ENCODE results near the gene HINFP. TPM values are rescaled to one million over a fixed set of nuclear protein-coding genes. Genes with fewer than 3 reads are reported as not detected.

The HINFP gene
- total RNA-seq, 2 donors from 2014 or later = 22.1 to 41.7 TPM

DNA sequence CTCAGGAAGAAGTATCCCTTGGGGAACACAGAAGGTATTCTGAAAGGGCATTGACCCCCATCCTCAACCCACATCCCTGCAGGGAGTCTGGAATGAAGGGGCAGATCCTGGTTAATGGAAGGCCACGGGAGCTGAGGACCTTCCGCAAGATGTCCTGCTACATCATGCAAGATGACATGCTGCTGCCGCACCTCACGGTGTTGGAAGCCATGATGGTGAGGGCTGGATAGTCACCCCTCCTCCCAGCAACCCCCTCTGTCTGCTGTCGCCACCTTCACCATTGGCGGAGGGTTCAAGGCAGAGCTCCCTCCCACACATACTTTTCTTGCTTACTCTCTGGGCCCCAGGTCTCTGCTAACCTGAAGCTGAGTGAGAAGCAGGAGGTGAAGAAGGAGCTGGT is 32.8 kb downstream of the HINFP start:
- 90% methylated on average over 6 of the region's 6 CpGs for WGBS
- Histone ChIP-seq H3K4me3 (no peak overlapping the region), H3K27me3 (replicated peaks; ENCODE audit: insufficient read depth) (no peaks in the 10 kb centered on the region), H3K9me3 (no peaks in the 10 kb centered on the region), H3K27ac (no peak overlapping the region), H3K4me1 (replicated peaks) (no peaks in the 10 kb centered on the region), H3K36me3 (no peaks in the 10 kb centered on the region)
- DNase-seq (ENCODE audit: low spot score) = no peak
- intact Hi-C loops (cut with DNase I) = no loop called here
- TF ChIP-seq POLR2A (IDR thresholded peaks at IDR 0.05) (no peak), CTCF (IDR thresholded peaks at IDR 0.05) (no peak), POLR2AphosphoS5 (IDR thresholded peaks at IDR 0.05) (no peak)

GRCh38 chr11:119155733-119156492 is 34.5 kb downstream of the HINFP start:
- 56% methylated on average over 8 of the region's 8 CpGs for WGBS
- intact Hi-C loops (cut with DNase I) = no loop called here
- Histone ChIP-seq H3K4me1 (replicated peaks) (no peaks in the 10 kb centered on the region), H3K27me3 (replicated peaks; ENCODE audit: insufficient read depth) (no peaks in the 10 kb centered on the region), H3K27ac (no peak overlapping the region), H3K9me3 (no peaks in the 10 kb centered on the region), H3K4me3 (no peak overlapping the region), H3K36me3 (no peaks in the 10 kb centered on the region)
- TF ChIP-seq POLR2AphosphoS5 (IDR thresholded peaks at IDR 0.05) (no peak), POLR2A (IDR thresholded peaks at IDR 0.05) (no peak), CTCF (IDR thresholded peaks at IDR 0.05) (no peak)
- DNase-seq (ENCODE audit: low spot score) = no peak

DNA sequence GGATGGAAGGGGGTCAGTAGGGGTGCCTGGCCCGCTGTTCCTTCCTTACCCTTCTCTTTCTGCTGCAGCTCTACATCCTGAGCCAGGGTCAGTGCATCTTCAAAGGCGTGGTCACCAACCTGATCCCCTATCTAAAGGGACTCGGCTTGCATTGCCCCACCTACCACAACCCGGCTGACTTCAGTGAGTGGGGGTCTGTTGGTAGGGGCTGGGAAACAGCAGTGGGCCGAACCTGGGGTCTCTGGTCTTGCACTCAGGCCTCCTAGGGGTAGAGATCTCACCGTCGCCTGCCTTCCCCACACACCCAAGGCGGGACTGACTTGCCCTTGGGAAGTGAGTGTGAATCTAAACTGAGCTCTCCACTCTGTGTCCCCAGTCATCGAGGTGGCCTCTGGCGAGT is 35.1 kb downstream of the HINFP start:
- Histone ChIP-seq H3K9me3 (no peaks in the 10 kb centered on the region), H3K27ac (no peak overlapping the region), H3K36me3 (no peaks in the 10 kb centered on the region), H3K27me3 (replicated peaks; ENCODE audit: insufficient read depth) (no peaks in the 10 kb centered on the region), H3K4me1 (replicated peaks) (no peaks in the 10 kb centered on the region), H3K4me3 (no peak overlapping the region)
- WGBS = 83% methylated on average over 10 of the region's 10 CpGs
- DNase-seq (ENCODE audit: low spot score) = no peak
- TF ChIP-seq POLR2A (IDR thresholded peaks at IDR 0.05) = no peak
- no peak for TF ChIP-seq CTCF (IDR thresholded peaks at IDR 0.05)
- TF ChIP-seq POLR2AphosphoS5 (IDR thresholded peaks at IDR 0.05) = no peak
- intact Hi-C loops (cut with DNase I) = no loop called here

GRCh38 chr11:119157063-119157462 is 35.7 kb downstream of the HINFP start:
- intact Hi-C loops (cut with DNase I) = no loop called here
- 55% methylated on average over 3 of the region's 3 CpGs for WGBS

More at GRCh38 chr11:119157063-119157462, 35.7 kb downstream of the HINFP start:
- H3K4me1 ChIP-seq (replicated peaks) = no peaks in the 10 kb centered on the region
- DNase-seq (ENCODE audit: low spot score) = no peak
- no peak overlapping the region for H3K27ac ChIP-seq
- no peaks in the 10 kb centered on the region for H3K36me3 ChIP-seq
- H3K9me3 ChIP-seq = no peaks in the 10 kb centered on the region
- no peak overlapping the region for H3K4me3 ChIP-seq
- TF ChIP-seq CTCF (IDR thresholded peaks at IDR 0.05) = no peak
- no peak for TF ChIP-seq POLR2A (IDR thresholded peaks at IDR 0.05)
- no peak for TF ChIP-seq POLR2AphosphoS5 (IDR thresholded peaks at IDR 0.05)
- H3K27me3 ChIP-seq (replicated peaks; ENCODE audit: insufficient read depth) = no peaks in the 10 kb centered on the region

All from prostate gland (tissue), 2 donors.